ENCODE results near the gene PPL.
"Not testable (repeated sequence)": the region's sequence is repeated elsewhere in the genome, so short reads cannot be mapped to it uniquely, and the experiment has no call there.

The PPL gene

DNA sequence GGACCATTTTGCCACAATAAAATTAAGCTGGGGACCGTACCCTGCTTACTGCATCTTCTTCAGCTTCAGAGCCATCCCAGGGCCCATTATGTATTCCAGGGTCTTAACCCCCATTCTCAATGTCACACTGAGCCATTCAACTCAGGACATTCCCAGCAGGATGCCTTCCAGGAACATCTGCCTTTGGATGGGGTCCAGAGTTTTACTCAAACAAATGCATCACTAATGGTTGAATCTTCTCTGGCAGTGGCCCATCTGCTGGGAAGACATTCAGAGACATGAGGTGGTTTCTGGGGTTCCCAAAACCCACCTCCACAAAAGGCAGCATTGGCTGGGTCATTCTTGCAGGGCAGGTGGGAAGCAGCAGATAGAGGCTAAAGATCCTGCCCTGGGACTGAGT is 17.8 kb upstream of the PPL start:
- DNase-seq (ENCODE audit: low read depth) = no peak
- H3K4me3 ChIP-seq (ENCODE audit: low read length) = no peak overlapping the region
- TF ChIP-seq, protein P1, sequence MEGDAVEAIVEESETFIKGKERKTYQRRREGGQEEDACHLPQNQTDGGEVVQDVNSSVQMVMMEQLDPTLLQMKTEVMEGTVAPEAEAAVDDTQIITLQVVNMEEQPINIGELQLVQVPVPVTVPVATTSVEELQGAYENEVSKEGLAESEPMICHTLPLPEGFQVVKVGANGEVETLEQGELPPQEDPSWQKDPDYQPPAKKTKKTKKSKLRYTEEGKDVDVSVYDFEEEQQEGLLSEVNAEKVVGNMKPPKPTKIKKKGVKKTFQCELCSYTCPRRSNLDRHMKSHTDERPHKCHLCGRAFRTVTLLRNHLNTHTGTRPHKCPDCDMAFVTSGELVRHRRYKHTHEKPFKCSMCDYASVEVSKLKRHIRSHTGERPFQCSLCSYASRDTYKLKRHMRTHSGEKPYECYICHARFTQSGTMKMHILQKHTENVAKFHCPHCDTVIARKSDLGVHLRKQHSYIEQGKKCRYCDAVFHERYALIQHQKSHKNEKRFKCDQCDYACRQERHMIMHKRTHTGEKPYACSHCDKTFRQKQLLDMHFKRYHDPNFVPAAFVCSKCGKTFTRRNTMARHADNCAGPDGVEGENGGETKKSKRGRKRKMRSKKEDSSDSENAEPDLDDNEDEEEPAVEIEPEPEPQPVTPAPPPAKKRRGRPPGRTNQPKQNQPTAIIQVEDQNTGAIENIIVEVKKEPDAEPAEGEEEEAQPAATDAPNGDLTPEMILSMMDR (IDR thresholded peaks at IDR 0.05; ENCODE audit: insufficient read depth, low read depth, low read length, missing control alignments) = no peak

DNA sequence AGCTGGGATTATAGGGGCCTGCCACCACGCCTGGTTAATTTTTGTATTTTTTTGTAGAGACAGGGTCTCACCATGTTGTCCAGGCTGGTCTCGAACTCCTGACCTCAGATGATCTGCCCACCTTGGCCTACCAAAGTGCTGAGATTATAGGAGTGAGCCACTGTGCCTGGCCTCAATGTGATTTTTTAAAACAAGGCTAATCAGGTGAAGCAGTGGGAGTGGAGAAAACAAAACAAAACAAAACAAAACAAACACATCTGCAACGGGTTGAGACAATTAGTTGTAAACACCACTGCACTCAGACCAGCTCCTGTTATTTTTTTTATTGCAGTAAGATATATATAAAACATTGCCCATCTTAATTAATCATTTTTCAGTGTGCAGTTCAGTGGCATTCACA is 14.6 kb upstream of the PPL start:
- H3K4me3 ChIP-seq (ENCODE audit: low read length) = not testable (repeated sequence)

DNA sequence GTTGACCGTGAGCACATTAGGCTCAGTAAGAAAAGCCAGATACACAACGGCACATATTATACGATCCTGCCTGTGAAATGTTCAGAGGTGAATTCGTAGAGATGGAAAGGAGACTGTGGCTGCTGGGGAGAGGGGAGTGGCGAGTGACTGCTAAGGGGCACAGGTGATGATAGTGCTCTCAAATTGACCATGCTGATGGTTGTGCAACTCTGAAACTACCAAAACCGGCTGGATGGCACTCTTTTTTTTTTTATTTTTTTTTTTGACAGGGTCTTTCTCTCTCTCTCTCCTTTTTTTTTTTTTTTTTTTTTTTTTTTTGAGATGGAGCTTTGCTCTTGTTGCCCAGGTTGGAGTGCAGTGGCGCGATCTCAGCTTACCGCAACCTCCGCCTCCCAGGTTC is 13.0 kb upstream of the PPL start:
- no peak overlapping the region for H3K4me3 ChIP-seq (ENCODE audit: low read length)
- TF ChIP-seq, protein P1 (IDR thresholded peaks at IDR 0.05; ENCODE audit: insufficient read depth, low read depth, low read length, missing control alignments) = no peak
- no peak for DNase-seq (ENCODE audit: low read depth)

More for the DNA sequence above, 14.6 kb upstream of the PPL start:
- not testable (repeated sequence) for DNase-seq (ENCODE audit: low read depth)

DNA sequence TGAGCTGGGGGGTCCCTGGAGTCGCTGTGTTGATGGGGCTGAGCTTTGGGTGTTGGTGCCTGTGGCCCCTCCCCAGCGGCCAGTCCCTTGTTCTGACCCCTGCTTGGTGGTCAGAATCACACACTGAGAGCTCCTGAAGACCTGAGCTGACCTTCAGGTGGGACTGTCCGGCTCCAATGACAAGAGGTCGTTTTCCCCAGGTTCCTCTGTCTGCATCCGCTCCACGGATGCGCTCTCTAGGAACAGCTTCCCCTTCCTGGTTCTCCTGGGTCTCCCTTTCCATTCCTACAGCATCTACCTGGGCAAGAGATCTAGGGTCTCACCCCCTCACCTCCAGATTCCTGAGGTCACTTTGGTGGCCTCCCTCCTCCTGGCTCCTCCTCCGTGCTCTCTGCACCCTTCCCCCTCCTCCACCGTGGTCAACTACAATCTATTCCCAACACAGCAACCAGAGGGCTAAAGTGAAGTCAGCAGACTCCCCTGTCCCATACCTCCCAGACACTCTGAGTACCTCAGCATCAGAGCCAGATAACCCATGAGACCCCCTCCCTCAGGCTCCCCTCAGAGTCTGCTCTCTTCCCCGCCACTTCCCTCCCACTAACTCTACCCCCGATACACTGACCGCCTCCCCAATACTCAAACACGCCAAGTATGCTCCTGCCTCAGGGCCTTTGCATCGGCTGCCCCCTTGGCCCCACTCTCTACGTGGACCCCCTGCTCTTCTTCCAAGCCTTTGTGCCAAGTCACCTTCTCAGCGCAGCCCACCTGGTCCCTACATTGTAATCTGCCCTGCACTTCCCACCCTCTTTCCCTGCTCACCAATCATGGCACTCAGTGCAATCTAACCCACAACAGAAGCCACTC is 12.2 kb upstream of the PPL start:
- TF ChIP-seq, protein P1 (IDR thresholded peaks at IDR 0.05; ENCODE audit: insufficient read depth, low read depth, low read length, missing control alignments) = no peak
- H3K4me3 ChIP-seq (ENCODE audit: low read length) = no peak overlapping the region
- DNase-seq (ENCODE audit: low read depth) = no peak

DNA sequence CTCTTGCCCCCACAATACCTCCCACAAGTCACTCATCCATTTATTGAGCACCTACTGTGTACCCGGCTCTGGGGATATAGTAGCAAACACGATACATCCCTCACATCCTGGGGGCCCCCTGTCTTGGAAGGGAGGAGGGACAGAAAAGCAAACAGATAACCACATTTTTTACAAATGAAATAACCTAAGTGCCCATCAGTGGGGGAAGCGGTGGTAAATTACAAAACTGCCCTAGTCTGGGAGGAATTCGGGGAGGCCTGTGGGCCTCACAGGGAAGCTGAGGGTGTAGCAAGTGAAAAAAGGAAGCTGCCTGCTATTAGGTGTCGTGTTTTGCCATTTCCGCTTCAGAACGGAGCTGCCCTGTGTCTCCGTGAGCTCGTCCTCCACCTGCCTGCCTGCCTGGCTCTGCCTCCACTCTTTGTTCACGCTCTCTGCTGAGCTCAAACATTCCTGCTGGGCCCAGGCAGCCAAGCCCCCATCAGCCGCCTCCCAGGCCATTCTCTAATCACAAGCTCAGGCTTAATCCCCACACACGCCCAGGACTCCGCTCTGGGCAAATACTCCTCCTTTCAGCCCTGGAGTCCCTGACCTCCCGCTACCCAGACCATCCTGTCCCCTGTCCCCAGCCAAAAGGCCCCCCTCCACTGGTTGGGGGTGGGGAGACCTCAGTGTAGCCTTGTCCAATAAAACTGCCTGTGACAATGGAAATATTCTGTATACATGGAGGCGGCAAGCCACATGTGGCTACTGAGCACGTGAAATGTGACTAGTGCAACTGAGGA is 11.0 kb upstream of the PPL start:
- no peak overlapping the region for H3K4me3 ChIP-seq (ENCODE audit: low read length)
- TF ChIP-seq, protein P1 (IDR thresholded peaks at IDR 0.05; ENCODE audit: insufficient read depth, low read depth, low read length, missing control alignments) = no peak
- DNase-seq (ENCODE audit: low read depth) = no peak

DNA sequence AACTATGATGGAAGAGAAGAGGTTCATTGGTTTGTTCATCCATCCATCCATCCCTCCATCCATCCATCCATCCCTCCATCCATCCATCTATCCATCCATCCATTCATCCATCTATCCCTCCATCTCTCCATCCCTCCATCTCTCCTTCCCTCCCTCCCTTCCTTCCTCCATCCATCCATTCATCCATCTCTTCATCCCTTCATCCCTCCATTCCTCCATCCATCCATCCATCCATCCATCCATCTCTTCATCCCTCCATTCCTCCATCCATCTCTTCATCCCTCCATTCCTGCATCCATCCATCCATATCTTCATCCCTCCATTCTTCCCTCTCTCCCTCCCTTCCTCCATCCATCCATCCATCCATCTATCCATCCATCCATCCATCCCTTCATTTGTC is 10.0 kb upstream of the PPL start:
- no peak for DNase-seq (ENCODE audit: low read depth)
- TF ChIP-seq, protein P1 (IDR thresholded peaks at IDR 0.05; ENCODE audit: insufficient read depth, low read depth, low read length, missing control alignments) = no peak
- H3K4me3 ChIP-seq (ENCODE audit: low read length) = no peak overlapping the region
